ENCODE measurements around the gene NXNL1. TPM values are rescaled to one million over a fixed set of nuclear protein-coding genes. Genes with fewer than 3 reads are reported as not detected.
A peak's percentile ranks its signal among the peaks of the same experiment; 100 is the strongest.

Gene NXNL1
- total and polyA plus RNA-seq, 9 of the 15 experiments (the other 6 are each of a cell fraction or from before 2014, with no cell fraction given): not detected

DNA sequence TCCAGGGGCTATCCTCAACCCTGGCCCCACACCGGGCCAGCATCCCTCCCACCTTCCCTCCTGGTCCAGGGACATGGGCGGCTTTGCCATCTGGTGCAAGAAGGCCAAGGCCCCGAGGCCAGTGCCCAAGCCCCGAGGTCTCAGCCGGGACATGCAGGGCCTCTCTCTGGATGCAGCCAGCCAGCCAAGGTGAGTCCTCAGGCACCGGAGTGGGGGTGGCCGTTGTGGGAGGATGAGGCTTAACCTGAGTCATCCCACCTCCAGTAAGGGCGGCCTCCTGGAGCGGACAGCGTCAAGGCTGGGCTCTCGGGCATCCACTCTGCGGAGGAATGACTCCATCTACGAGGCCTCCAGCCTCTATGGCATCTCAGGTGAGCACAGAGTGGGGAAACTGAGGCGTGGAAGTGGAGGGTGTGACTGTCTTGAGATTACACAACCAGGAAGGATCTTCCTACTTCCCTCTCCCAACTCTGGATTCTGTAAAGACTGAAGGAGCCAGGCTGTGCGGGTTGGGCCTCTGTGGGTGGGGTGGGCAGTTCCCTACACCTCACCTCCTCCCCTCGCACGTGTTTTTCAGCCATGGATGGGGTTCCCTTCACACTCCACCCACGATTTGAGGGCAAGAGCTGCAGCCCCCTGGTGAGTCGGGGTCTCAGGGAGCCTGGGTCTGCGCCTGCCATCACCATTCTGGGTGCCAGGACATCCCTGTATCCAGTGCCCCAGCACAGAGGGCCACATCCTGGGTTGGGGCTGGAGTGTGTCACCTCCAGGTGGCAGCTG, 37.1 kb downstream of the NXNL1 start:
- intact Hi-C loops (cut with micrococcal nuclease) (no loop called here), in situ Hi-C loops (cut with MboI) (no loop called here)
- no peak for DNase-seq (ENCODE audit: extremely low read depth in 1 of 4, low spot score in 3 of 4)
- no peak overlapping the region for H3K4me3 ChIP-seq
- no peaks in the 10 kb centered on the region for H3K9me1 ChIP-seq (ENCODE audit: control insufficient read depth, insufficient read depth, low read length)
- 0 out of 3 replicates have a peak, but pooled peaks cover 4% of the 10 kb centered on the region for H3K36me3 ChIP-seq (ENCODE audit: control insufficient read depth, insufficient read depth, low read length)
- peaks cover 6 to 34% of the 10 kb centered on the region in 2 experiments; a peak in 3 of 5 replicates for H3K4me1 ChIP-seq (replicated peaks in 1 of 2; ENCODE audit: control insufficient read depth in 2 of 2, insufficient read depth in 2 of 2, low read length in 2 of 2)
- no peak for TF ChIP-seq SMAD2 (IDR thresholded peaks at IDR 0.05; ENCODE audit: low read depth, low read length)
- 0 out of 2 replicates have a peak, but pooled peaks have one; percentile 13 for TF ChIP-seq ZC3H4 (CRISPR knock-in tag; IDR thresholded peaks at IDR 0.05; ENCODE audit: borderline replicate concordance)
- TF ChIP-seq DMBX1 (CRISPR knock-in tag; IDR thresholded peaks at IDR 0.05; ENCODE audit: borderline replicate concordance): no peak
- peak; percentile 7; the same call in 1 of the 2 replicates for TF ChIP-seq RBFOX2 (IDR thresholded peaks at IDR 0.05; ENCODE audit: low read depth, low read length)
- peak; percentile 42; the same call in 1 of the 2 replicates for TF ChIP-seq POLR2G (IDR thresholded peaks at IDR 0.05; ENCODE audit: low read depth, low read length)
- BruUV-seq (replicated peaks): no TSS peak
- no peaks in the 10 kb centered on the region for H3K27me3 ChIP-seq (ENCODE audit: control insufficient read depth in 2 of 2, insufficient read depth in 2 of 2, low read length in 2 of 2)
- FAIRE-seq: no peak
- H3K79me2 ChIP-seq (ENCODE audit: control insufficient read depth, insufficient read depth, low read length): peaks cover 6% of the 10 kb centered on the region; the same call in 2 of the 3 replicates
- no peak overlapping the region for H3K27ac ChIP-seq (ENCODE audit: extremely low read depth, low read depth, low read length)
- H3K9me3 ChIP-seq (replicated peaks; ENCODE audit: control insufficient read depth, insufficient read depth, low read depth, low read length): no peaks in the 10 kb centered on the region
- WGBS (ENCODE audit: insufficient coverage, low coverage, missing lambda C conversion rate): 79% methylated on average over 18 of the region's 20 CpGs
- H3K4me2 ChIP-seq (ENCODE audit: insufficient read depth, low read length): no peak overlapping the region
- no peaks in the 10 kb centered on the region for H4K20me1 ChIP-seq (replicated peaks; ENCODE audit: control insufficient read depth, insufficient read depth, low read length)
- CTCF ChIA-PET (ENCODE audit: low intra/inter-chr PET ratio): interaction anchor here (1.1 kb wide), 1 partner anchor 73 kb away, joined by 3 read pairs; no protein-coding TSS in a partner anchor
- peak overlapping the region in 1 of 2 experiments; percentile 76; a peak in 1 of 4 replicates for H3K9ac ChIP-seq (ENCODE audit: insufficient read depth in 1 of 2, low read depth in 2 of 2, low read length in 2 of 2)
- POLR2A ChIA-PET: no interaction called here
- H2AFZ ChIP-seq (ENCODE audit: low read depth, low read length): no peak overlapping the region
- no peak for ATAC-seq
